ENCODE results near the gene CYP46A1.

The CYP46A1 gene

DNA sequence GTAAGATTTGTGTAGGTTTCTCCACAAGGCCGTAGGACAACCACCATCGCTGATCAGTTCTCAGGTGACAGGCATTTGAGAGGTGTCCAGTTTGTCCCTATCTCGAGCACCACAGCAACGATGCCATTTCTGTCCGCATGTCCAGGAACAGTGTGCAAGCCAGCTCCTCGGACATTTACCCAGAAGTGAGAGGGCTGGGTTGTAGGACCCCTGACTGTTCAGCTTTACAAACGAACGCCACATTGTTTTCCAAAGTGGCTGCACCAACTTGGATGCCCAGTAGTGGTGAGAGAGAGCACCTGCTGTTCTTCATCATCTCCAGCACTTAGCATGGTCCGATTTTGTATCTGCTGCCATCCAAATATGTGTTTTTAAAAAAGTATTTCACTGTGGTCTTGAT lies 38.6 kb downstream of the CYP46A1 start:
- Mint-ChIP-seq H3K36me3 (ENCODE audit: low read depth) (no peaks in the 10 kb centered on the region), H3K27ac (no peak overlapping the region), H3K4me1 (no peaks in the 10 kb centered on the region), H3K27me3 (ENCODE audit: low read depth) (peaks cover 8% of the 10 kb centered on the region), H3K9me3 (no peaks in the 10 kb centered on the region), H3K4me3 (no peak overlapping the region)
- TF ChIP-seq, protein P1, sequence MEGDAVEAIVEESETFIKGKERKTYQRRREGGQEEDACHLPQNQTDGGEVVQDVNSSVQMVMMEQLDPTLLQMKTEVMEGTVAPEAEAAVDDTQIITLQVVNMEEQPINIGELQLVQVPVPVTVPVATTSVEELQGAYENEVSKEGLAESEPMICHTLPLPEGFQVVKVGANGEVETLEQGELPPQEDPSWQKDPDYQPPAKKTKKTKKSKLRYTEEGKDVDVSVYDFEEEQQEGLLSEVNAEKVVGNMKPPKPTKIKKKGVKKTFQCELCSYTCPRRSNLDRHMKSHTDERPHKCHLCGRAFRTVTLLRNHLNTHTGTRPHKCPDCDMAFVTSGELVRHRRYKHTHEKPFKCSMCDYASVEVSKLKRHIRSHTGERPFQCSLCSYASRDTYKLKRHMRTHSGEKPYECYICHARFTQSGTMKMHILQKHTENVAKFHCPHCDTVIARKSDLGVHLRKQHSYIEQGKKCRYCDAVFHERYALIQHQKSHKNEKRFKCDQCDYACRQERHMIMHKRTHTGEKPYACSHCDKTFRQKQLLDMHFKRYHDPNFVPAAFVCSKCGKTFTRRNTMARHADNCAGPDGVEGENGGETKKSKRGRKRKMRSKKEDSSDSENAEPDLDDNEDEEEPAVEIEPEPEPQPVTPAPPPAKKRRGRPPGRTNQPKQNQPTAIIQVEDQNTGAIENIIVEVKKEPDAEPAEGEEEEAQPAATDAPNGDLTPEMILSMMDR (IDR thresholded peaks at IDR 0.05; ENCODE audit: unreplicated experiment in 3 of 3) = no peak

DNA sequence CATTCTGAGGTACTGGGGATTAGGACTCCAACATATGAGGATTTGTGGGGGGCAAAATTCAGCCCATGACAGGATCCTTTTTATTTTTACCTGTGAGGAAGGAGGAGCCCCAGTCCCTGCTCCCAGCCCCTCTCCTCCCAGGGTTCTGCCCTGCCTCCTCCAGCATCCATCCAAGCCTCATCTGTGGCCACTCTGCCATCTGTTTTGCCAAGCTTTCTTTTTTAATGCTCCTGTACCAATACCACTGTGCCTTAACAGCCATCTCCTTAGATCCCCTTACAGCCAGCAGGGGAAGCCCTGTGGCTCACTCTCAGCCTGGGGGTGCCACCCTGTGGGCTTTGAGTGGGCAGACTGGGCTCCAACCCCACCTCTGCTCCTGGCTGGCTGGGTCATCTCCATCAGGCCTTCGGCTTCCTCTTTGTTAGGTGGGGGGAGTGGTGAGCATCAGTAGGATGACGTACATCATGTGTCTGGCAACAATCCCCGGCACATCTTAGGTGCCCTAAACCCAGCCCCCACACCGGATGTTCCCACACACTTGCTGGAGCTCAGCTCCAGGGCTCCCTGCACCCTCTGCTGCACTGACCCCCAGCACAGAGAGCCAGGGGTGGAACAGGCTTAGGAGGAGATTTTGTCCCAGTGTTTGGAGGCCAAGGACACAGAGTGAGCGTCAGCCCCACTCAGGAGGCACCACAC lies 40.2 kb downstream of the CYP46A1 start:
- Mint-ChIP-seq H3K27me3 (ENCODE audit: low read depth) (peaks cover 13% of the 10 kb centered on the region), H3K36me3 (ENCODE audit: low read depth) (no peaks in the 10 kb centered on the region), H3K9me3 (no peaks in the 10 kb centered on the region), H3K27ac (no peak overlapping the region), H3K4me3 (no peak overlapping the region), H3K4me1 (no peaks in the 10 kb centered on the region)
- TF ChIP-seq, protein P1 (IDR thresholded peaks at IDR 0.05; ENCODE audit: unreplicated experiment in 3 of 3) = no peak

DNA sequence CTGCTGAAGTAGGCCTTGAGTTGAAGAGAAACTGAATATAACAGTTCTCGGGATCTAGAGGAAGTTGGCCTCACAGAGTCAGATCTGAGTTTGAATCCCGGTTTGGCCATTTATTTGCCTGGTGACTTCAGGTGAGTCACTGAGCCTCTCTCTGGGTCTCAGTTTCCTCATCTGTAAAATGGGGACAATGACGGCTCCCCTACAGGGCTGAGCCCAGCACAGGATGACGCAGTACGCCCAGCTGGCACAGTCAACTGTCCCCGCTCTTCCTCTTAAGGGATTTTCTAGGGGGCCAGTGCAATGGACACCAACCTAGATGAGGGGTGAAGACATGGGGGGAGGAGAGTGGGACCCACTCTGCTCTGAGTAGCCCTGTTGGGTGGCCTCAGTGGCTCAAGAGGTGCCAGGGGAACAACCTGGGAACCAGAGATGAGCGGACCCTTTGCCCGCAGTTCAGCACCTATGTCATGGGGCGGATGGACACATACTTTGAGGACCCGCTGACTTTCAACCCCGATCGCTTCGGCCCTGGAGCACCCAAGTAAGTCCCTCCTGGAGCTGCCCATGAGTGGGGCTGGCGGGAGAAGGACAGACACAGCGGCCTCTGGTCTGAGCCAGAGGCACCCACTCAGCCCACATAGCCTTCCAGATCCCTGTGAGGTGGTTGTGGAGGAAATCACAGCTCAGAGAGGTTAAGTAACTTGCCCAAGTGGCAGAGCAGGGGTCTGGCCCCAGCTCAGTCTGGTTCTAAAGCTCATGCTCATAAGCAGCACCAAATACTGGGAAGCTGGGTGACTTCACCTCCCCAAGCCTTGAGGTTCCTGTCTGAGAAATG lies 41.1 kb downstream of the CYP46A1 start:
- H3K9me3 Mint-ChIP-seq = no peaks in the 10 kb centered on the region
- TF ChIP-seq, protein P1 (IDR thresholded peaks at IDR 0.05; ENCODE audit: unreplicated experiment in 3 of 3) = no peak
- no peaks in the 10 kb centered on the region for H3K4me1 Mint-ChIP-seq
- H3K4me3 Mint-ChIP-seq = no peak overlapping the region
- peaks cover 13% of the 10 kb centered on the region for H3K27me3 Mint-ChIP-seq (ENCODE audit: low read depth)
- no peak overlapping the region for H3K27ac Mint-ChIP-seq
- no peaks in the 10 kb centered on the region for H3K36me3 Mint-ChIP-seq (ENCODE audit: low read depth)

DNA sequence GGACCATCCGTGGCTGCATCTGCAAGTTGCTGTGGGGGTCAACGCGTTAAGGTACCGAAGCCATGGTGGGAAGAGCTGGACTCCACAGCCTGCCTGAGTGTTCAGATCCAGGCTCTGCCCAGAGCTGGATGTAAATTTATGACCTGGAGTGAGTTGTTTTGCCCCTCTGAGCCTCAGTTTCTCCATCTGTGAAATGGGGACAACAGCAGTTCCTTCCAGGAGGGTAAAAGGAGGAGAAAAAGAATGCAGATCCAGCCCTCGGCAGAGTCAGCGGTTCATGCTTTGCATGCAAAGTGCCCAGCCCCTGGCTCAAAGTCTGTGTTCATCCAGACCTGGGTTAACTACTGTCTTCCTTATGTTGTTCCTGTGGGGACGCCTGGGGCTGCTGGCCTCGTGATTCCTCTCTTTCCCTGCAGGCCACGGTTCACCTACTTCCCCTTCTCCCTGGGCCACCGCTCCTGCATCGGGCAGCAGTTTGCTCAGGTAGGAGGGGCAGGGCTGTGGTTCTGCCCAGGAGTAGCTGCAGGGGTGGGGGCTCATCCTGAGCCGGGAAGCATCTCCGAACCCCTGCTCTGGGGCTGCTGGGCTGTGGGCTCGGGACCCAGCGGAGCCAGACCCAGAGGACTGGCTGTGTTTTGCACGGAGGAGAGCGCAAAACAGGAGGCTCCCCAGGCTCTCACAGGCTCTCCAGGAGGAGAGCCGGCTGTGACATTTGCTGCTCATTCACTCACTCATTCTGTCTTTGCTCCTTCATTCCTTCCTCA lies 41.9 kb downstream of the CYP46A1 start:
- TF ChIP-seq, protein P1 (IDR thresholded peaks at IDR 0.05; ENCODE audit: unreplicated experiment in 3 of 3) = no peak
- Mint-ChIP-seq H3K36me3 (ENCODE audit: low read depth) (no peaks in the 10 kb centered on the region), H3K4me3 (no peak overlapping the region), H3K4me1 (no peaks in the 10 kb centered on the region), H3K27me3 (ENCODE audit: low read depth) (peaks cover 13% of the 10 kb centered on the region), H3K27ac (peak overlapping the region in 1 of 3 experiments; percentile 31), H3K9me3 (no peaks in the 10 kb centered on the region)

DNA sequence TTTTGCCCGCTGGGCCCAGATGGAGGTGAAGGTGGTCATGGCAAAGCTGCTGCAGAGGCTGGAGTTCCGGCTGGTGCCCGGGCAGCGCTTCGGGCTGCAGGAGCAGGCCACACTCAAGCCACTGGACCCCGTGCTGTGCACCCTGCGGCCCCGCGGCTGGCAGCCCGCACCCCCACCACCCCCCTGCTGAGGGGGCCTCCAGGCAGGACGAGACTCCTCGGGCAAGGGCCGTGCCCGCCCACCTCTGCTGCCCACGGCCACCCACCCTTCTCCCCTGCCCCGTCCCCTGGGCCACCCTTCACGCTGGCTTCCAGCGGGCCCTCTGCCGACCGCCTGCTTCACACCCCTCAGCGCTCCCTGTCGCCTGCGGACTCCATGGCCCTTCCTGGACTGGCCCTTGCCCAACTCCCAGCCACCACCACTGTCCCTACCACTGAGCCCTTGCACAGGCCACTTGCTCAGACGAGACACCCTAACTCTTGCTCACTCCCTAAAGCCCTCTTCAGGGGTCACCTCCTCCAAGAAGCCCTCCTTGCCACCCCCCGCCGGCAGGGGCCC lies 42.5 kb downstream of the CYP46A1 start:
- Mint-ChIP-seq H3K4me3 (no peak overlapping the region), H3K27ac (no peak overlapping the region), H3K4me1 (no peaks in the 10 kb centered on the region), H3K36me3 (ENCODE audit: low read depth) (no peaks in the 10 kb centered on the region), H3K9me3 (no peaks in the 10 kb centered on the region), H3K27me3 (ENCODE audit: low read depth) (peaks cover 13% of the 10 kb centered on the region)
- TF ChIP-seq, protein P1 (IDR thresholded peaks at IDR 0.05; ENCODE audit: unreplicated experiment in 3 of 3) = no peak

Measured in nephron (organoid).